LNCAP (cell line): ENCODE measurements around the gene SACM1L.

Experiments
- TF ChIP-seq, protein P1 (sequence below): fragments of 450-650 bp; IDR thresholded peaks from 2 replicates; pipeline ENCODE4 v1.5.1; 2017; ENCODE audit warnings: mild to moderate bottlenecking

The SACM1L gene

DNA sequence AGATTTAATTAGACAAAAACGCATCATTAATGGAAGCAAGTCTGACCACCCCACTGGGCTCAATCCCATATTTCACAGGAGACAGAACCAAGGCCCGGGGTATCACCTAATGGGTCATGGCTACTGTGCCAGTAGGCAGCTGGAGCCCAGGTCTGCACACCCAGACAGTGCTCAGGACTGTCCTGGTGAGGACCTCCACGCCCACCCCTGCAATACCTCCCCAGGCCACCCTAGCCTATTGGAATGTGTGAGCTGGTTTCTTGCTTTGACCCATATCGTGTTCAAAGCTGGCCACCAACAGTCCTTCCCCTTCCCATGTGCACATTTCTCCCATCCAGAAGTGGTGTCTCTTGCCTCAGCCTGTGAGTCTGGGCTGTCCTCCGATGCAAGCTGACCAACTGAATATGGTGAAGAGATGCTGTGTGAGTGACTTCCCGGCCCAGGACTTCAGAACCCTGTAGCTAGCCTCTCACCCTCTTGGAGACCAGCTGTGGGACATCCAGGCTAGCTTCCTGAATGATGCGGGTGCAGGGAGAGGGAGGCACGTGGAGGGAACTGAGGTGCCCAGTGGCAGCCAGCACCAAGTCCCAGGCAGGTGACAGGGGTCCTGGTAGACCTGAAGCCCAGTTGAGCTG, 88.0 kb downstream of the SACM1L start:
- TF ChIP-seq, protein P1, sequence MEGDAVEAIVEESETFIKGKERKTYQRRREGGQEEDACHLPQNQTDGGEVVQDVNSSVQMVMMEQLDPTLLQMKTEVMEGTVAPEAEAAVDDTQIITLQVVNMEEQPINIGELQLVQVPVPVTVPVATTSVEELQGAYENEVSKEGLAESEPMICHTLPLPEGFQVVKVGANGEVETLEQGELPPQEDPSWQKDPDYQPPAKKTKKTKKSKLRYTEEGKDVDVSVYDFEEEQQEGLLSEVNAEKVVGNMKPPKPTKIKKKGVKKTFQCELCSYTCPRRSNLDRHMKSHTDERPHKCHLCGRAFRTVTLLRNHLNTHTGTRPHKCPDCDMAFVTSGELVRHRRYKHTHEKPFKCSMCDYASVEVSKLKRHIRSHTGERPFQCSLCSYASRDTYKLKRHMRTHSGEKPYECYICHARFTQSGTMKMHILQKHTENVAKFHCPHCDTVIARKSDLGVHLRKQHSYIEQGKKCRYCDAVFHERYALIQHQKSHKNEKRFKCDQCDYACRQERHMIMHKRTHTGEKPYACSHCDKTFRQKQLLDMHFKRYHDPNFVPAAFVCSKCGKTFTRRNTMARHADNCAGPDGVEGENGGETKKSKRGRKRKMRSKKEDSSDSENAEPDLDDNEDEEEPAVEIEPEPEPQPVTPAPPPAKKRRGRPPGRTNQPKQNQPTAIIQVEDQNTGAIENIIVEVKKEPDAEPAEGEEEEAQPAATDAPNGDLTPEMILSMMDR = no peak

DNA sequence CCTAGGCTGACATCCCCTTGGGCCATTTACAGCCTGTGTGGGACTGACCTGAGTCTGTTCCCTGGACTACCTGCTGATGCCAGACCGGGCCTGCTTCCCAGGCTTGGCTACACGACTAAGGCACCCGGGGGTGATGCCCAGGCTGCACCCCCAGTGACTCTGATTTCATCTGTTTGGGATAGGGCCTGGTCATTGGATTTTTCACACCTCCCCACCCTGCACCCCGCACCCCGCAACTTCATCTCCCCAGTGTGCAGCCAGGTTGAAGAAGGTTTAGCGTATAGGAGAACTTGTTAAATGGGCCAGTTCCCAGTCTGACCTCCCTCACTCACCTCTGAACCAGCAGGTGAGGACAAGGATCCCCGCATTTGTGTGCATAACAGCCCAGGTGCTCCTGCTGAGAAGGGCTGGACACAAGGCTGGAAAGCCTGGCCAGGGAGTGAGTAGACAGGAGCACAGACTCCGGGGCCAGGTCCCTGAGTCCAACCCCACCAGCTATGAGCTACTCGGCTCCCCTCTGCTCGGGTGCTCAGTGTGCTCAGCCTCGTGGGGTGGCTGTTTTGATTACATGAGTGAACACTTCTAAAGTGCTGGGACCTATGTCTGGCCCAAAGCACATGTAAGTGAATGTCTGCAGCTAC, 88.7 kb downstream of the SACM1L start:
- TF ChIP-seq, protein P1 = no peak

- TF ChIP-seq, protein P1 = no peak
These were observed 89.6 kb downstream of the SACM1L start for GRCh38 chr3:45778761-45779201.

GRCh38 chr3:45779746-45780735, 90.8 kb downstream of the SACM1L start:
- TF ChIP-seq, protein P1 = no peak

GRCh38 chr3:45781271-45781670, 92.1 kb downstream of the SACM1L start:
- TF ChIP-seq, protein P1 = no peak

- TF ChIP-seq, protein P1 = no peak
These were observed 92.6 kb downstream of the SACM1L start for GRCh38 chr3:45781841-45782240.

DNA sequence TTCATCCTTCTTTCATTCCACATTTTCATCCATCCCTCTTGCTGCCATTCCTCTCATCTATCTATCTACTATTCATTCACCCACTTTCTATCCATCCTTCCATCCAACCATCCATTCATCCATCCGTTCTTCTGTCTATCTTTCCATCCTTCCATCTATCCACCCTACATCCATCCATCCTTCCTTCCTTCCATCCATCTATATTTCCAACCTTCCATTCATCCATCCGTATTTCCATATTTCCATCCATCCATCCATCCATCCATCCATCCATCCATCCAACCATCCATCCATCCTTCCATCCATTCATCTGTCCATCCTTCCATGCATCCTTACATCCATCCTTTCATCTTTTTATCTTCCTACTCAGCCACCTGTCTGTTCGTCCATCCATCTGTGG, 93.2 kb downstream of the SACM1L start:
- TF ChIP-seq, protein P1 = no peak
